Activated T-helper 1 cell treated with Interleukin-2 at 50 U/mL for 16 hours (primary cell): Measurements from ENCODE around the gene PRB2.
"Not testable (repeated sequence)": the region's sequence is repeated elsewhere in the genome, so short reads cannot be mapped to it uniquely, and the experiment has no call there.

ENCODE experiments used
- DNase-seq: peaks from one replicate; pipeline ENCODE4 v3.0.0-alpha.2; 2020; ENCODE audit warnings: low read depth

The PRB2 gene

GRCh38 chr12:11395467-11395866 lies at the start of gene PRB2:
PRB2 (minus strand) TSS chr12:11395567; CDS start chr12:11395529, 38 bp downstream.
- not testable (repeated sequence) for DNase-seq

- DNase-seq, result no peak
These were observed 42.6 kb upstream of the PRB2 start for GRCh38 chr12:11437966-11438365.

- DNase-seq, result no peak
These were observed 38.3 kb upstream of the PRB2 start for GRCh38 chr12:11433664-11434063.

- no peak for DNase-seq
These were observed 36.1 kb upstream of the PRB2 start for GRCh38 chr12:11431486-11431885.

- DNase-seq, result no peak
These were observed 32.0 kb upstream of the PRB2 start for GRCh38 chr12:11427341-11427740.

GRCh38 chr12:11412731-11413130 lies 17.4 kb upstream of the PRB2 start:
- DNase-seq, result no peak

GRCh38 chr12:11408096-11408495 lies 12.7 kb upstream of the PRB2 start:
- no peak for DNase-seq

- no peak for DNase-seq
These were observed 2.0 kb upstream of the PRB2 start for GRCh38 chr12:11397366-11397765.

- not testable (repeated sequence) for DNase-seq
These were observed 3.9 kb downstream of the PRB2 start for GRCh38 chr12:11391456-11391855.

- DNase-seq, result not testable (repeated sequence)
These were observed 17.9 kb downstream of the PRB2 start for GRCh38 chr12:11377420-11377819.

GRCh38 chr12:11361151-11361550 lies 34.2 kb downstream of the PRB2 start:
- DNase-seq, result no peak

GRCh38 chr12:11360205-11360883 lies 35.0 kb downstream of the PRB2 start:
- not testable (repeated sequence) for DNase-seq

GRCh38 chr12:11351736-11352135 lies 43.6 kb downstream of the PRB2 start:
- not testable (repeated sequence) for DNase-seq

- no peak for DNase-seq
These were observed 46.9 kb downstream of the PRB2 start for GRCh38 chr12:11348439-11348838.

GRCh38 chr12:11347810-11348209 lies 47.6 kb downstream of the PRB2 start:
- DNase-seq, result no peak

GRCh38 chr12:11344500-11344899 lies 50.9 kb downstream of the PRB2 start:
- DNase-seq, result no peak
